HG02885 (cell line): ENCODE results near the gene HBD.

ENCODE experiments used
- ATAC-seq: cut with Tn5 transposase; IDR thresholded peaks from one replicate; pipeline ENCODE4 v1.9.1; 2021; ENCODE audit warnings: mild to moderate bottlenecking; ENCODE audit not compliant: unreplicated experiment, poor library complexity

Gene HBD

GRCh38 chr11:5196731-5197130, 37.6 kb downstream of the HBD start:
- ATAC-seq = no peak

GRCh38 chr11:5196067-5196466, 38.2 kb downstream of the HBD start:
- no peak for ATAC-seq

- no peak for ATAC-seq
Observed at GRCh38 chr11:5192738-5193137, 41.5 kb downstream of the HBD start.

- ATAC-seq = no peak
Observed at GRCh38 chr11:5188201-5188600, 46.1 kb downstream of the HBD start.
